HepG2 (cell line): ENCODE results near the gene PUS1. TPM values are rescaled to one million over a fixed set of nuclear protein-coding genes. Genes with fewer than 3 reads are reported as not detected.

Experiments
- ARNT2 ChIP-seq: sonication (generic); formaldehyde crosslinking; IDR thresholded peaks from 2 replicates; pipeline ENCODE4 v1.8.0; 2022; ENCODE audit warnings: mild to moderate bottlenecking, low read depth, missing genetic modification reagents, moderate library complexity
- CBFB ChIP-seq: sonication (generic); formaldehyde crosslinking; IDR thresholded peaks from 2 replicates; pipeline ENCODE4 v1.4.0; 2020; ENCODE audit warnings: missing genetic modification reagents
- CENPT ChIP-seq: sonication (generic); formaldehyde crosslinking; IDR thresholded peaks from 2 replicates; pipeline ENCODE4 v1.8.0; 2022; ENCODE audit warnings: low read depth, mild to moderate bottlenecking, moderate library complexity, missing genetic modification reagents
- CREM ChIP-seq, 2 experiments: sonication (generic) in 1 of 2; formaldehyde crosslinking in 1 of 2; IDR thresholded peaks; 2 replicates each; pipeline versions ENCODE4 v1.4.0 to v1.6.1; 2016 to 2020; ENCODE audit warnings: antibody characterized with exemption in 1 of 2, mild to moderate bottlenecking in 1 of 2, missing genetic modification reagents in 1 of 2
- E2F1 ChIP-seq: sonication (generic); formaldehyde crosslinking; IDR thresholded peaks from 2 replicates; pipeline ENCODE4 v1.5.0; 2020; ENCODE audit warnings: missing genetic modification reagents
- HDAC2 ChIP-seq: sonication (generic); formaldehyde crosslinking; IDR thresholded peaks from 2 replicates; pipeline ENCODE4 v1.4.0; 2020; ENCODE audit warnings: missing genetic modification reagents
- HMGXB4 ChIP-seq, 2 experiments: sonication (generic) in 1 of 2; formaldehyde crosslinking in 1 of 2; IDR thresholded peaks; 2 replicates each; pipeline versions ENCODE4 v1.4.0 to v1.6.1; 2018 to 2020; ENCODE audit warnings: missing genetic modification reagents in 2 of 2, borderline replicate concordance in 1 of 2, low read depth in 1 of 2, mild to moderate bottlenecking in 1 of 2, missing biosample characterization in 1 of 2
- HOXA9 ChIP-seq: sonication (generic); formaldehyde crosslinking; IDR thresholded peaks from 2 replicates; pipeline ENCODE4 v1.8.1; 2022; ENCODE audit warnings: missing genetic modification reagents, mild to moderate bottlenecking, moderate library complexity, borderline replicate concordance
- KDM5A ChIP-seq: fragments of 200-600 bp; sonication (generic); IDR thresholded peaks from 2 replicates; pipeline ENCODE4 v1.7.0; 2018; ENCODE audit warnings: antibody characterized with exemption, mild to moderate bottlenecking, low read length, borderline replicate concordance
- PHF21A ChIP-seq: sonication (generic); formaldehyde crosslinking; IDR thresholded peaks from 2 replicates; pipeline ENCODE4 v1.5.0; 2020; ENCODE audit warnings: mild to moderate bottlenecking, missing genetic modification reagents
- PRDM4 ChIP-seq: sonication (generic); formaldehyde crosslinking; IDR thresholded peaks from 2 replicates; pipeline ENCODE4 v1.9.0; 2021; ENCODE audit warnings: missing genetic modification reagents, borderline replicate concordance
- YY1 ChIP-seq: IDR thresholded peaks from 2 replicates; pipeline ENCODE4 v1.6.1; 2011; ENCODE audit warnings: low read length, low read depth, moderate library complexity, mild to moderate bottlenecking; ENCODE audit not compliant: insufficient read depth, insufficient replicate concordance
- ZNF121 ChIP-seq: sonication (generic); formaldehyde crosslinking; IDR thresholded peaks from 2 replicates; pipeline ENCODE4 v1.5.0; 2020; ENCODE audit warnings: mild to moderate bottlenecking, missing genetic modification reagents
- ZNF274 ChIP-seq: sonication (generic); formaldehyde crosslinking; IDR thresholded peaks from 2 replicates; pipeline ENCODE4 v1.5.1; 2020; ENCODE audit warnings: mild to moderate bottlenecking, missing genetic modification reagents
- ZNF414 ChIP-seq: sonication (generic); formaldehyde crosslinking; IDR thresholded peaks from 2 replicates; pipeline ENCODE4 v1.5.0; 2020; ENCODE audit warnings: missing genetic modification reagents
- ZNF710 ChIP-seq: sonication (generic); formaldehyde crosslinking; IDR thresholded peaks from 2 replicates; pipeline ENCODE4 v1.5.0; 2020; ENCODE audit warnings: mild to moderate bottlenecking, missing genetic modification reagents, borderline replicate concordance
- ZNF713 ChIP-seq: sonication (generic); formaldehyde crosslinking; IDR thresholded peaks from 2 replicates; pipeline ENCODE4 v1.4.0; 2020; ENCODE audit warnings: mild to moderate bottlenecking, missing genetic modification reagents
- ZNF782 ChIP-seq: sonication (generic); formaldehyde crosslinking; IDR thresholded peaks from 2 replicates; pipeline ENCODE4 v1.4.0; 2020; ENCODE audit warnings: missing genetic modification reagents, mild to moderate bottlenecking, borderline replicate concordance
- polyA plus RNA-seq, 8 experiments: library from polyadenylated mRNA; depleted of rRNA in 3 of 8; stranded (reverse) in 7 of 8; unstranded in 1 of 8; fragments of >200 nt; fragmentation: Illumina TruSeq in 4 of 8; extraction: Trizol in 4 of 8; gene quantifications; 2 replicates each; pipeline versions ENCODE4 v1.2.1 to v1.2.3, GENCODE V29; 2011 to 2016; ENCODE audit warnings: low read depth in 4 of 8, missing spikeins in 1 of 8, mixed read lengths in 1 of 8; ENCODE audit not compliant: insufficient read depth in 1 of 8
- total RNA-seq, 5 experiments: library from RNA; depleted of rRNA; stranded (reverse); fragments of >200 nt; fragmentation: Illumina TruSeq; extraction: Trizol; gene quantifications; 2 replicates each; pipeline ENCODE4 v1.2.3, GENCODE V29; 2016; ENCODE audit warnings: low read depth in 1 of 5

The PUS1 gene
- total and polyA plus RNA-seq, 2 of the 13 experiments (the other 11 are each of a cell fraction or from before 2014, with no cell fraction given), result 19.2 to 24.7 TPM

- TF ChIP-seq ZNF782 (CRISPR knock-in tag) (no peak), HMGXB4 (CRISPR knock-in tag; IDR thresholded peaks at IDR 0.05; ENCODE audit: borderline replicate concordance in 1 of 2, low read depth in 1 of 2) (peak; percentile 23 to 67; a peak in 1 of 4 replicates), ARNT2 (CRISPR knock-in tag) (peak; percentile 70), ZNF414 (CRISPR knock-in tag) (peak; percentile 85), PRDM4 (CRISPR knock-in tag) (no peak), E2F1 (CRISPR knock-in tag) (peak; percentile 63), CENPT (CRISPR knock-in tag) (no peak), ZNF713 (CRISPR knock-in tag) (no peak), HDAC2 (CRISPR knock-in tag) (peak; percentile 78), YY1 (peak; percentile 45), ZNF274 (CRISPR knock-in tag) (peak; percentile 35; the same call in 1 of the 2 replicates), CREM (IDR thresholded peaks at IDR 0.05) (0 out of 2 replicates have a peak, but pooled peaks have one; percentile 21), CREM (CRISPR knock-in tag; IDR thresholded peaks at IDR 0.05) (no peak), ZNF121 (CRISPR knock-in tag) (no peak), PHF21A (CRISPR knock-in tag) (peak; percentile 54; the same call in 1 of the 2 replicates), KDM5A (peak; percentile 74; the same call in 1 of the 2 replicates), CBFB (CRISPR knock-in tag) (0 out of 2 replicates have a peak, but pooled peaks have one; percentile 51), ZNF710 (0 out of 2 replicates have a peak, but pooled peaks have one; percentile 31), HOXA9 (peak; percentile 85)
Measured at GRCh38 chr12:131928711-131929580, at the start of gene PUS1 (continued).
